Activated B cell treated with CpG ODN at 0.5 μM for 24 hours (primary cell): ENCODE results near the gene SLC1A7. TPM values are rescaled to one million over a fixed set of nuclear protein-coding genes. Genes with fewer than 3 reads are reported as not detected.
"Not testable (repeated sequence)": the region's sequence is repeated elsewhere in the genome, so short reads cannot be mapped to it uniquely, and the experiment has no call there.

Experiments used
- ATAC-seq: fragments of 200-7000 bp; cut with Tn5 transposase; one replicate; pipeline ENCODE4 v1.10.0; 2021; ENCODE audit warnings: low read depth, mild to moderate bottlenecking, moderate library complexity
- CTCF ChIA-PET: fragments of 350-600 bp; sonication (Branson Sonifier 250); formaldehyde crosslinking; loops from one replicate; lab custom pipeline; 2021; ENCODE audit warnings: antibody characterized with exemption; lab: Charles Lee
- POLR2A ChIA-PET: fragments of 350-600 bp; sonication (Branson Sonifier 250); formaldehyde crosslinking; loops from one replicate; lab custom pipeline; 2021; ENCODE audit warnings: antibody characterized with exemption; lab: Charles Lee
- DNase-seq: peaks from one replicate; pipeline ENCODE4 v3.0.0; 2022
- H3K27ac Mint-ChIP-seq: one replicate; pipeline ENCODE4 v1.8.0; 2020; ENCODE audit warnings: mixed read lengths
- H3K27me3 Mint-ChIP-seq: one replicate; pipeline ENCODE4 v1.8.0; 2021; ENCODE audit warnings: mixed read lengths
- H3K36me3 Mint-ChIP-seq: one replicate; pipeline ENCODE4 v1.8.0; 2021; ENCODE audit warnings: low read depth, mixed read lengths
- H3K4me1 Mint-ChIP-seq: one replicate; pipeline ENCODE4 v1.8.0; 2021; ENCODE audit warnings: mixed read lengths
- H3K4me3 Mint-ChIP-seq: one replicate; pipeline ENCODE4 v1.8.0; 2020; ENCODE audit warnings: mild to moderate bottlenecking, mixed read lengths
- H3K9me3 Mint-ChIP-seq: one replicate; pipeline ENCODE4 v1.8.0; 2020; ENCODE audit warnings: mixed read lengths
- intact Hi-C: fragments of 100-400 bp; cut with micrococcal nuclease; formaldehyde crosslinking; loops from one replicate; pipeline ENCODE4 v1.15.1; 2024
- total RNA-seq: library from RNA; stranded (reverse); gene quantifications from 2 replicates; pipeline ENCODE4 v1.2.3, GENCODE V29; 2022
- TF ChIP-seq, protein P1 (sequence below): fragments of 200-600 bp; IDR thresholded peaks from one replicate; pipeline ENCODE4 v1.8.0; 2022; ENCODE audit warnings: antibody characterized with exemption, mild to moderate bottlenecking

Gene SLC1A7
- total RNA-seq, 1 donor from 2014 or later = not detected

DNA sequence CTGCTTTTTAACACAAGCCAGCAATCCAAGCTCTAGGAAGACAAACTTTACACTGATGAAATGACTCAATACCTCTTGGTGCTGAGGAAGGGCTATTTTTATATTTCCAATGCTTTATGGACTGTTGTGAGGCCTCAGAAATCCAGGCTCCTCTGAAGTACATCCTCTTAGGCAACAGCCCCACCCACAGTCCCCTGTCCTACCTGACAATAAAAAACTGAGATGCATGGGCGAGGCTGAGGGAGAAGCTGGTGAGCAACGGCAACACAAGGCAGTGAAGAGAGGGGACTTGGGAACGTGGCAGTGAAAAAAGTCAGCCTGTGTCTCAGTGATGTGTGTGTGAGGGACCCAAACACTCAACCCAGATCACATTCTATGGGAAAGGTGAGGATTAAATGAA lies 44.1 kb upstream of the SLC1A7 start:
- intact Hi-C loops = no loop called here
- no peak overlapping the region for H3K4me3 Mint-ChIP-seq
- no peak for DNase-seq
- no peak overlapping the region for H3K27ac Mint-ChIP-seq
- peaks cover 9% of the 10 kb centered on the region for H3K27me3 Mint-ChIP-seq
- CTCF ChIA-PET = interaction anchor here (1.1 to 2.1 kb wide), 2 partner anchors 9 to 23 kb away, joined by 3 to 7 read pairs; no protein-coding TSS in a partner anchor
- POLR2A ChIA-PET = no interaction called here
- no peaks in the 10 kb centered on the region for H3K4me1 Mint-ChIP-seq
- H3K36me3 Mint-ChIP-seq = no peaks in the 10 kb centered on the region
- TF ChIP-seq, protein P1, sequence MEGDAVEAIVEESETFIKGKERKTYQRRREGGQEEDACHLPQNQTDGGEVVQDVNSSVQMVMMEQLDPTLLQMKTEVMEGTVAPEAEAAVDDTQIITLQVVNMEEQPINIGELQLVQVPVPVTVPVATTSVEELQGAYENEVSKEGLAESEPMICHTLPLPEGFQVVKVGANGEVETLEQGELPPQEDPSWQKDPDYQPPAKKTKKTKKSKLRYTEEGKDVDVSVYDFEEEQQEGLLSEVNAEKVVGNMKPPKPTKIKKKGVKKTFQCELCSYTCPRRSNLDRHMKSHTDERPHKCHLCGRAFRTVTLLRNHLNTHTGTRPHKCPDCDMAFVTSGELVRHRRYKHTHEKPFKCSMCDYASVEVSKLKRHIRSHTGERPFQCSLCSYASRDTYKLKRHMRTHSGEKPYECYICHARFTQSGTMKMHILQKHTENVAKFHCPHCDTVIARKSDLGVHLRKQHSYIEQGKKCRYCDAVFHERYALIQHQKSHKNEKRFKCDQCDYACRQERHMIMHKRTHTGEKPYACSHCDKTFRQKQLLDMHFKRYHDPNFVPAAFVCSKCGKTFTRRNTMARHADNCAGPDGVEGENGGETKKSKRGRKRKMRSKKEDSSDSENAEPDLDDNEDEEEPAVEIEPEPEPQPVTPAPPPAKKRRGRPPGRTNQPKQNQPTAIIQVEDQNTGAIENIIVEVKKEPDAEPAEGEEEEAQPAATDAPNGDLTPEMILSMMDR = no peak
- H3K9me3 Mint-ChIP-seq = no peaks in the 10 kb centered on the region
- no peak for ATAC-seq

DNA sequence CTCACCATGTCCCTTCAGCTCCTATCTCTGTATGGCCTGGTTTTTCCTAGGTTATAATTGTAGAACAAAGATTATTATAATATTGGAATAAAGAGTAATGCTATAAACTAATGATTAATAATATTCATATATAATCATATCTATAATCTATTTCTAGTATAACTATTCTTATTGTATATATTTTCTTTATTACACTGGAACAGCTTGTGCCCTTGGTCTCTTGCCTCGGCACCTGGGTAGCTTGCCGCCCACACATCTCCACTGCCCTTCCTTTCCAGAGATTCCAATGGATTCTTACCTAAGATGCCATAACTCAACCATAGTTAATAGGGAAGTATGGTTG lies 43.5 kb upstream of the SLC1A7 start:
- DNase-seq, H3K4me1 Mint-ChIP-seq, H3K9me3 Mint-ChIP-seq, H3K27ac Mint-ChIP-seq, ATAC-seq, intact Hi-C loops, H3K27me3 Mint-ChIP-seq, POLR2A ChIA-PET, H3K4me3 Mint-ChIP-seq, H3K36me3 Mint-ChIP-seq: not testable (repeated sequence)
- CTCF ChIA-PET = interaction anchor here (1.1 to 2.1 kb wide), 3 partner anchors 10 to 23 kb away, joined by 3 to 7 read pairs (median 3); no protein-coding TSS in a partner anchor

DNA sequence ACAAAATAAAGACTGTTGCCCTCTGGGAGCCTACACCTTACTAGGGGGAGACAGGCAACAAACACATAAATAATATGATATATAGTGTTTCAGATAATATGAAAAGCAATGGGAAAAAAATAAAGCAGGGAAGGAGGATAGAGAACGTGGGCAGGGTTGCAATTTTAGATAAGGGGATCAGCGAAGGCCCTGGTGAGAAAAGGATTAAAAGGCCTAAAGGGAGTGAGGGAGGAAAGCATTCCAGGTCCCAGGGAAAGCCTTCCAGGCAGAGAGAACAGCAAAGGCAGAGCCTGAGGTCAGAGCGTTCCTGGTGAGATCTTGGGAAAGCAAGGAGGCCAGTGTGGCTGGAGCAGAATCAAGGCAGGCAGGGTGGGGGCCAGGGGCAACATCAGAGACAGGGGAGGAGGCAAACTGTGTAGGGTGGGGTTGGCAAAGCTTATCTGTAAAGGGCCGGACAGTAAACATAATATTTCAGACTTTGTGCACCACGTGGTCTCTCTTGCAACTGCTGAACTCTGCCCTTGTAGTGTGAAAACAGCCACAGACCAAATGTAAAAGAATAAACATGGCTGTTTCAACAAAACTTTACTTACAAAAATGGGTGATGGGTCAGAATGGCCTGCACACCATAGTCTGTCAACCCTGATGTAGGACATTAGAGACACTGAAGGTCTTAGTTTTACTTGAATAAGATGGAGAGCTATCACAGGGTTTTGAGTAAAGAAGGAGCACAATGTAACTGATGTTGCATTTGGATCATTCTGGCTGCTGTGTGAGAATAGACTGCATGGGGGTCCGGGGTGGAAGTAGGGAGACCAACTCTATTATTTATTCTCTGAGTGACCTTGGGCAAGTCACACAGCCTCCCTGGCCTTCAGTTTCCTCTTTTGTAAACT lies 40.9 kb upstream of the SLC1A7 start:
- ATAC-seq (no peak), DNase-seq (no peak)
- H3K9me3 Mint-ChIP-seq = no peaks in the 10 kb centered on the region
- H3K36me3 Mint-ChIP-seq = no peaks in the 10 kb centered on the region
- ChIA-PET POLR2A (no interaction called here), CTCF (interaction anchor here (1.4 to 3.5 kb wide), 2 partner anchors 10 to 480 kb away, joined by 4 to 21 read pairs; no protein-coding TSS in a partner anchor)
- TF ChIP-seq, protein P1 = no peak
- no peak overlapping the region for H3K4me3 Mint-ChIP-seq
- intact Hi-C loops = loop anchor here (5.0 kb wide), 2 partner anchors 256 to 1056 kb away; partner anchors contain the start of gene SCP2
- no peak overlapping the region for H3K27ac Mint-ChIP-seq
- no peaks in the 10 kb centered on the region for H3K4me1 Mint-ChIP-seq
- peaks cover 10% of the 10 kb centered on the region for H3K27me3 Mint-ChIP-seq

DNA sequence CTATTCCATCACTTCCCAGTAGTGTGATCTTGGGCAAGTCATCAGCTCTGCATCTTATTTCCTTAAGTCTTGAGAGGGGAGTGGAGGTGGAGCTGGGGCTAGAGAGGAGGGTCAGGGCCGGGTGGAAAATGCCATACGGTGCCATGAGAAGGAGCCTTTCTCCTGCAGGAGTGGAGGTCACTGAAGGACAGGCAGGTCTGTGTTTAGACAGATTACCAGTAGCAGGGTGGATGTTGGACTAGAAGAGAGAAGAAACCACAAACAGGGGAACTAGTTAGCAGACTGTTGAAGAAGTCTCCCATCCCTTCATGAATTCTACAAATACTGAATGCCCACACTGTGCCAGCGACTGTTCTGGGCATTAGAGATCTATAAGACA lies 40.3 kb upstream of the SLC1A7 start:
- Mint-ChIP-seq H3K4me1 (no peaks in the 10 kb centered on the region), H3K9me3 (no peaks in the 10 kb centered on the region), H3K36me3 (no peaks in the 10 kb centered on the region), H3K4me3 (no peak overlapping the region), H3K27me3 (peaks cover 11% of the 10 kb centered on the region), H3K27ac (no peak overlapping the region)
- ChIA-PET POLR2A (no interaction called here), CTCF (interaction anchor here (0.8 to 3.5 kb wide), 6 partner anchors 11 to 483 kb away, joined by 3 to 21 read pairs (median 4); partner anchors contain the start of gene CPT2)
- DNase-seq (no peak), ATAC-seq (no peak)
- TF ChIP-seq, protein P1 = no peak
- intact Hi-C loops = loop anchor here (1.0 to 5.0 kb wide), 3 partner anchors 255 to 1055 kb away; partner anchors contain the start of gene SCP2

DNA sequence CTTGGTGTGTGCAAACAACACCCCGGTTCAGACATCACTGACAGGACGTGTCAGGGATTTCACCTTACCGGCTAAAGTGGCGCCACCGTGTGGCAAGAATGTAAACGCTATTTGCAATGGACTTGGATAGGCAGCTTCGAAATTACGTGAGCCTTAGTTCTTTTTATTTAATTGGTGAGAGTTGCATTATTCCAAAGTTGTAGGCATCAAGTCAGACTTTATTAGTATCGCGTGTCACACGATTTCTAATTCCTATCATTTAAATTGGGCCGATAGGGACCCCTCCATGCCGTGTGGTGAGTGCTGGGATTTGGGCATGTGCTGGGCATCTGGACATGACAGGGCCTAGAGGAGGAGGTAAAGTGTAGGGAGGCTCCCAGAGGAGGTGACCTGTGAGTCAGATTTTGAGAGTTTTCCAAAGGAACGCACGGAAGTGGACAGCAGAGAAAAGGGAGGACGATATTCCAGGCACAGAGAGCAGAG lies 39.7 kb upstream of the SLC1A7 start:
- H3K4me3 Mint-ChIP-seq = no peak overlapping the region
- POLR2A ChIA-PET = no interaction called here
- no peaks in the 10 kb centered on the region for H3K36me3 Mint-ChIP-seq
- peaks cover 16% of the 10 kb centered on the region for H3K27me3 Mint-ChIP-seq
- intact Hi-C loops = loop anchor here (1.0 to 5.0 kb wide), 3 partner anchors 255 to 1055 kb away; partner anchors contain the start of gene SCP2
- no peak overlapping the region for H3K27ac Mint-ChIP-seq
- TF ChIP-seq, protein P1 = peak; percentile 57
- ATAC-seq = peak; percentile 71
- DNase-seq = peak; percentile 62
- CTCF ChIA-PET = interaction anchor here (0.8 to 3.5 kb wide), 6 partner anchors 11 to 483 kb away, joined by 3 to 21 read pairs (median 4); partner anchors contain the start of gene CPT2
- no peaks in the 10 kb centered on the region for H3K9me3 Mint-ChIP-seq
- no peaks in the 10 kb centered on the region for H3K4me1 Mint-ChIP-seq
